ENCODE data around the gene MYO1B.

The MYO1B gene

DNA sequence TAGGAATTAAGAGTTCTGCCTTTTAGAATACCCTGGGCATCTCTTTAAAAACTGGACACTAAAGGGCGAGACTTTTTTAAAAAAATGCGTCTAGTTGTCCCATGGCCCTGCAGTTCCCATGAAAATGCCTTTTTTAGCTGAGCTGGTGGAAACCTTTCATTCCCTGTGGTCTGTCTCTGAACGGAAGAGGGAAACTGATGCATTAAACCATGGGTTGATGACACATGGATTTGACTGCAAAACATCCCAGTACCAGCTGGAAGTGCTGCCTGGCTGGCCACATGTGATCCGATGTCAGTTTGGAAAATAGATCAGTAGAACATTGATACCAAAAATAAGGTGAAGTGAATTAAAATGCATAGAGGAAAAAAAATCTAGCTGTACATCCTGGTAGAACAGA lies 129.2 kb downstream of the MYO1B start:
- DNase-seq (ENCODE audit: low spot score), result no peak
- in situ Hi-C loops (cut with MboI; ENCODE audit: low sequenced_read_pairs, unreplicated experiment), result no loop called here
- TF ChIP-seq, protein P1, sequence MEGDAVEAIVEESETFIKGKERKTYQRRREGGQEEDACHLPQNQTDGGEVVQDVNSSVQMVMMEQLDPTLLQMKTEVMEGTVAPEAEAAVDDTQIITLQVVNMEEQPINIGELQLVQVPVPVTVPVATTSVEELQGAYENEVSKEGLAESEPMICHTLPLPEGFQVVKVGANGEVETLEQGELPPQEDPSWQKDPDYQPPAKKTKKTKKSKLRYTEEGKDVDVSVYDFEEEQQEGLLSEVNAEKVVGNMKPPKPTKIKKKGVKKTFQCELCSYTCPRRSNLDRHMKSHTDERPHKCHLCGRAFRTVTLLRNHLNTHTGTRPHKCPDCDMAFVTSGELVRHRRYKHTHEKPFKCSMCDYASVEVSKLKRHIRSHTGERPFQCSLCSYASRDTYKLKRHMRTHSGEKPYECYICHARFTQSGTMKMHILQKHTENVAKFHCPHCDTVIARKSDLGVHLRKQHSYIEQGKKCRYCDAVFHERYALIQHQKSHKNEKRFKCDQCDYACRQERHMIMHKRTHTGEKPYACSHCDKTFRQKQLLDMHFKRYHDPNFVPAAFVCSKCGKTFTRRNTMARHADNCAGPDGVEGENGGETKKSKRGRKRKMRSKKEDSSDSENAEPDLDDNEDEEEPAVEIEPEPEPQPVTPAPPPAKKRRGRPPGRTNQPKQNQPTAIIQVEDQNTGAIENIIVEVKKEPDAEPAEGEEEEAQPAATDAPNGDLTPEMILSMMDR (IDR thresholded peaks at IDR 0.05; ENCODE audit: borderline replicate concordance, control extremely low read depth, extremely low read depth, insufficient read depth, missing control alignments), result no peak

DNA sequence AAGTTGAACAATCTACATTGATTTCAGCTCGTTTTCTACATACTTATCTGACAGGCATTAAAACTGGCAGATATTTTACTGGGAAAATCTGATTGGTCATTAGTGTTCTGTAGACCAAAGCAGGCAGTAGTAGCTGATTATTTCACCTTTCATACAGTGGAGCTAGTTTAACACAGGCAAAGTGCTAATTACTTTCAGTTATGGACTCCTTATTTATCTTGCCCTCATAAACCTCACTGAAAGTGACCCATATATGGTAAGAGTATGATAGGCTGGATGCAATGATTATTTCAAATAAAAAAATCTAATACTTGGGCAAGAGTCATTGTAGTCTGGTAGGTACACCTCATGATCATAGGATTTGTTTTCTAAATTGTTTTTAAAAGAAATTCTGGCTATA lies 129.7 kb downstream of the MYO1B start:
- no peak for DNase-seq (ENCODE audit: low spot score)
- TF ChIP-seq, protein P1 (IDR thresholded peaks at IDR 0.05; ENCODE audit: borderline replicate concordance, control extremely low read depth, extremely low read depth, insufficient read depth, missing control alignments), result no peak
- in situ Hi-C loops (cut with MboI; ENCODE audit: low sequenced_read_pairs, unreplicated experiment), result no loop called here

GRCh38 chr2:191376981-191377629 lies 131.9 kb downstream of the MYO1B start:
- TF ChIP-seq, protein P1 (IDR thresholded peaks at IDR 0.05; ENCODE audit: borderline replicate concordance, control extremely low read depth, extremely low read depth, insufficient read depth, missing control alignments), result no peak
- in situ Hi-C loops (cut with MboI; ENCODE audit: low sequenced_read_pairs, unreplicated experiment), result no loop called here
- DNase-seq (ENCODE audit: low spot score), result no peak

DNA sequence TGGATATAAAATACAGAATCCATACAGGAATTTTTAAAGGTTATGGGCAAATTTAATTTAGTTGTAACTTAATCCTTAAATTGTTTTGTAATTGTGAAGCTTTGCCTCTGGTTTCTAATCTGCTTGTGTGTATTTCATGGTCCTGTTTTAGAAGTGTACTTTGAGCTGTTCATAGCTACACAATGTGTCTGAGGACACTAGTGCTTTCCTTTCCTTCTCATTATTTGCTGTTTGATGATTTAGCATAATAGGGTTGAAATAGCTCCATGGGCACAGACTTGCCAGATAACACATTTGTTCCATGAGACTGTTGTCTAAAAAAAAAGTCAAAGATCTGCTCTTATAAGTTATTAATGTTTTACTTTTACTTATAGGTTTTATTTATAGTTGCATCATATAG lies 134.2 kb downstream of the MYO1B start:
- TF ChIP-seq, protein P1 (IDR thresholded peaks at IDR 0.05; ENCODE audit: borderline replicate concordance, control extremely low read depth, extremely low read depth, insufficient read depth, missing control alignments), result no peak
- in situ Hi-C loops (cut with MboI; ENCODE audit: low sequenced_read_pairs, unreplicated experiment), result no loop called here
- DNase-seq (ENCODE audit: low spot score), result no peak

DNA sequence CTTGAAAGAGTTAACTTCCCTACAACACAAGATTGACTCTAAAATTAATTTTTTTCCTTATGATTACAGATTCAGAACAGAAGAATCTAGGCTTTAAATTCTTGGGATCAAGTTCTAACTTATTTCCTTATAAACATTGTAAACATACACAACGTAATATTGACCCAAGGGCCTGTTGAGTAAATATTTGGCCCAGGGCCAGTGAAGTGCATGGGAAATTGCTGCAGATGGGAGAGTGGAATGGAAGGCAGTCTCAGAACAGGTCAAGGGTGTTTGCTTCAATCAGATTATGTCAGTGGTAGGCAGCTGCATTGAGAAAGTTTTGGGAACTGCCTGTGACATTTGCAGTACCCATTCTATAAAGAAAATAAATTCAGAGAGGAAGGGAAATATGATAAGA lies 137.6 kb downstream of the MYO1B start:
- in situ Hi-C loops (cut with MboI; ENCODE audit: low sequenced_read_pairs, unreplicated experiment), result no loop called here
- no peak for DNase-seq (ENCODE audit: low spot score)
- TF ChIP-seq, protein P1 (IDR thresholded peaks at IDR 0.05; ENCODE audit: borderline replicate concordance, control extremely low read depth, extremely low read depth, insufficient read depth, missing control alignments), result no peak

GRCh38 chr2:191383486-191383885 lies 138.3 kb downstream of the MYO1B start:
- DNase-seq (ENCODE audit: low spot score), result no peak
- TF ChIP-seq, protein P1 (IDR thresholded peaks at IDR 0.05; ENCODE audit: borderline replicate concordance, control extremely low read depth, extremely low read depth, insufficient read depth, missing control alignments), result no peak
- in situ Hi-C loops (cut with MboI; ENCODE audit: low sequenced_read_pairs, unreplicated experiment), result no loop called here
